Neural cell (in vitro differentiated cells): ENCODE measurements around the gene CLDN34. TPM values are rescaled to one million over a fixed set of nuclear protein-coding genes. Genes with fewer than 3 reads are reported as not detected.

Experiments
- H2AFZ ChIP-seq: fragments of 200-600, 300-800 bp; sonication (generic), shearing (Covaris generic); 2 replicates; pipeline ENCODE4 v1.6.0; 2014; ENCODE audit warnings: low read depth, mild to moderate bottlenecking, antibody characterized with exemption, low read length, moderate library complexity
- H3F3A ChIP-seq: fragments of 200-600 bp; shearing (Covaris generic); 2 replicates; pipeline ENCODE4 v1.6.1; 2016; ENCODE audit warnings: mild to moderate bottlenecking, moderate library complexity, mixed read lengths, antibody characterized with exemption, low read length; ENCODE audit not compliant: insufficient read depth, poor library complexity, severe bottlenecking
- H3K27ac ChIP-seq: fragments of 200-600, 300-800 bp; sonication (generic), shearing (Covaris generic); 2 replicates; pipeline ENCODE4 v1.5.1; 2014; ENCODE audit warnings: mild to moderate bottlenecking, low read length, moderate library complexity
- H3K27me3 ChIP-seq: fragments of 300-800, 200-600 bp; sonication (generic), shearing (Covaris generic); 2 replicates; pipeline ENCODE4 v1.6.0; 2014; ENCODE audit warnings: mild to moderate bottlenecking, low read depth, low read length, moderate library complexity; ENCODE audit not compliant: insufficient read depth
- H3K36me3 ChIP-seq: fragments of 300-800, 200-600 bp; sonication (generic), shearing (Covaris generic); 2 replicates; pipeline ENCODE4 v1.5.1; 2014; ENCODE audit warnings: mild to moderate bottlenecking, antibody characterized with exemption, low read length, moderate library complexity; ENCODE audit not compliant: insufficient read depth
- H3K4me2 ChIP-seq: fragments of 300-800, 200-600 bp; sonication (generic), shearing (Covaris generic); 2 replicates; pipeline ENCODE4 v1.6.0; 2014; ENCODE audit warnings: mild to moderate bottlenecking, low read length
- H3K4me3 ChIP-seq: fragments of 300-800, 200-600 bp; sonication (generic), shearing (Covaris generic); 2 replicates; pipeline ENCODE4 v1.5.1; 2014; ENCODE audit warnings: mild to moderate bottlenecking, low read length, moderate library complexity
- H3K79me2 ChIP-seq: fragments of 200-600 bp; shearing (Covaris generic); replicated peaks from 2 replicates; pipeline ENCODE4 v1.6.0; 2014; ENCODE audit warnings: mild to moderate bottlenecking, low read length, moderate library complexity; ENCODE audit not compliant: insufficient read depth
- H3K9ac ChIP-seq: fragments of 300-800, 200-600 bp; sonication (generic), shearing (Covaris generic); 2 replicates; pipeline ENCODE4 v1.6.1; 2016; ENCODE audit warnings: mild to moderate bottlenecking, low read length, mixed read lengths
- H3K9me2 ChIP-seq: fragments of 200-600 bp; shearing (Covaris generic); 2 replicates; pipeline ENCODE4 v1.6.1; 2016; ENCODE audit warnings: mild to moderate bottlenecking, low read length, mixed read lengths; ENCODE audit not compliant: insufficient read depth
- H3K9me3 ChIP-seq: fragments of 200-600, 300-800 bp; sonication (generic), shearing (Covaris generic); 2 replicates; pipeline ENCODE4 v1.6.1; 2016; ENCODE audit warnings: mild to moderate bottlenecking, mixed run types, low read length, moderate library complexity, mixed read lengths
- H4K20me1 ChIP-seq: fragments of 200-600 bp; shearing (Covaris generic); 2 replicates; pipeline ENCODE4 v1.6.1; 2016; ENCODE audit warnings: mild to moderate bottlenecking, mixed run types; ENCODE audit not compliant: insufficient read depth
- EP300 ChIP-seq: fragments of 450-650 bp; conservative IDR thresholded peaks from 2 replicates; pipeline ENCODE4 v1.6.1; 2014; ENCODE audit warnings: antibody characterized with exemption, mild to moderate bottlenecking, moderate library complexity; ENCODE audit not compliant: poor library complexity, severe bottlenecking
- EZH2 ChIP-seq: fragments of 200-600, 300-800 bp; shearing (Covaris generic), sonication (generic); IDR thresholded peaks from 2 replicates; pipeline ENCODE4 v1.6.1; 2014; ENCODE audit warnings: antibody characterized with exemption, low read length, borderline replicate concordance, mild to moderate bottlenecking; ENCODE audit not compliant: insufficient read depth, poor library complexity, severe bottlenecking
- MXI1 ChIP-seq: fragments of 450-650 bp; conservative IDR thresholded peaks from 2 replicates; pipeline ENCODE4 v1.6.1; 2014; ENCODE audit warnings: antibody characterized with exemption, mild to moderate bottlenecking; ENCODE audit not compliant: poor library complexity, severe bottlenecking
- POLR2AphosphoS5 ChIP-seq: IDR thresholded peaks from 2 replicates; pipeline ENCODE4 v1.6.1; 2012
- SMC3 ChIP-seq: fragments of 450-650 bp; conservative IDR thresholded peaks from 2 replicates; pipeline ENCODE4 v1.6.1; 2014; ENCODE audit warnings: antibody characterized with exemption, mild to moderate bottlenecking, moderate library complexity; ENCODE audit not compliant: poor library complexity
- TAF1 ChIP-seq: IDR thresholded peaks from 2 replicates; pipeline ENCODE4 v1.6.1; 2012; ENCODE audit warnings: low read depth
- polyA plus RNA-seq: library from polyadenylated mRNA; depleted of rRNA; stranded (reverse); fragments of >200 nt; gene quantifications from 2 replicates; pipeline ENCODE4 v1.2.3, GENCODE V29; 2014
- TF ChIP-seq, protein P1 (sequence below): IDR thresholded peaks from 2 replicates; pipeline ENCODE4 v1.6.1; 2012; ENCODE audit warnings: borderline replicate concordance
- TF ChIP-seq, protein P2 (sequence below): fragments of 450-650 bp; IDR thresholded peaks from 2 replicates; pipeline ENCODE4 v1.5.1; 2014; ENCODE audit warnings: antibody characterized with exemption, mild to moderate bottlenecking, moderate library complexity; ENCODE audit not compliant: poor library complexity, severe bottlenecking

Gene CLDN34
- polyA plus RNA-seq, 1 donor from 2014 or later: not detected

- TF ChIP-seq, protein P1, sequence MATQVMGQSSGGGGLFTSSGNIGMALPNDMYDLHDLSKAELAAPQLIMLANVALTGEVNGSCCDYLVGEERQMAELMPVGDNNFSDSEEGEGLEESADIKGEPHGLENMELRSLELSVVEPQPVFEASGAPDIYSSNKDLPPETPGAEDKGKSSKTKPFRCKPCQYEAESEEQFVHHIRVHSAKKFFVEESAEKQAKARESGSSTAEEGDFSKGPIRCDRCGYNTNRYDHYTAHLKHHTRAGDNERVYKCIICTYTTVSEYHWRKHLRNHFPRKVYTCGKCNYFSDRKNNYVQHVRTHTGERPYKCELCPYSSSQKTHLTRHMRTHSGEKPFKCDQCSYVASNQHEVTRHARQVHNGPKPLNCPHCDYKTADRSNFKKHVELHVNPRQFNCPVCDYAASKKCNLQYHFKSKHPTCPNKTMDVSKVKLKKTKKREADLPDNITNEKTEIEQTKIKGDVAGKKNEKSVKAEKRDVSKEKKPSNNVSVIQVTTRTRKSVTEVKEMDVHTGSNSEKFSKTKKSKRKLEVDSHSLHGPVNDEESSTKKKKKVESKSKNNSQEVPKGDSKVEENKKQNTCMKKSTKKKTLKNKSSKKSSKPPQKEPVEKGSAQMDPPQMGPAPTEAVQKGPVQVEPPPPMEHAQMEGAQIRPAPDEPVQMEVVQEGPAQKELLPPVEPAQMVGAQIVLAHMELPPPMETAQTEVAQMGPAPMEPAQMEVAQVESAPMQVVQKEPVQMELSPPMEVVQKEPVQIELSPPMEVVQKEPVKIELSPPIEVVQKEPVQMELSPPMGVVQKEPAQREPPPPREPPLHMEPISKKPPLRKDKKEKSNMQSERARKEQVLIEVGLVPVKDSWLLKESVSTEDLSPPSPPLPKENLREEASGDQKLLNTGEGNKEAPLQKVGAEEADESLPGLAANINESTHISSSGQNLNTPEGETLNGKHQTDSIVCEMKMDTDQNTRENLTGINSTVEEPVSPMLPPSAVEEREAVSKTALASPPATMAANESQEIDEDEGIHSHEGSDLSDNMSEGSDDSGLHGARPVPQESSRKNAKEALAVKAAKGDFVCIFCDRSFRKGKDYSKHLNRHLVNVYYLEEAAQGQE: no peak
Observed at GRCh38 chrX:9942086-9942485, 25.1 kb upstream of the CLDN34 start (continued).

GRCh38 chrX:9943420-9943819 is 23.7 kb upstream of the CLDN34 start:
- Histone ChIP-seq H3F3A (no peaks in the 10 kb centered on the region), H3K36me3 (no peaks in the 10 kb centered on the region), H4K20me1 (no peaks in the 10 kb centered on the region), H3K79me2 (no peaks in the 10 kb centered on the region), H3K4me2 (no peak overlapping the region), H3K4me3 (no peak overlapping the region), H3K9me2 (no peaks in the 10 kb centered on the region), H3K9me3 (no peaks in the 10 kb centered on the region), H3K27me3 (no peaks in the 10 kb centered on the region), H3K9ac (no peak overlapping the region), H2AFZ (no peak overlapping the region), H3K27ac (no peak overlapping the region)
- TF ChIP-seq, protein P2, sequence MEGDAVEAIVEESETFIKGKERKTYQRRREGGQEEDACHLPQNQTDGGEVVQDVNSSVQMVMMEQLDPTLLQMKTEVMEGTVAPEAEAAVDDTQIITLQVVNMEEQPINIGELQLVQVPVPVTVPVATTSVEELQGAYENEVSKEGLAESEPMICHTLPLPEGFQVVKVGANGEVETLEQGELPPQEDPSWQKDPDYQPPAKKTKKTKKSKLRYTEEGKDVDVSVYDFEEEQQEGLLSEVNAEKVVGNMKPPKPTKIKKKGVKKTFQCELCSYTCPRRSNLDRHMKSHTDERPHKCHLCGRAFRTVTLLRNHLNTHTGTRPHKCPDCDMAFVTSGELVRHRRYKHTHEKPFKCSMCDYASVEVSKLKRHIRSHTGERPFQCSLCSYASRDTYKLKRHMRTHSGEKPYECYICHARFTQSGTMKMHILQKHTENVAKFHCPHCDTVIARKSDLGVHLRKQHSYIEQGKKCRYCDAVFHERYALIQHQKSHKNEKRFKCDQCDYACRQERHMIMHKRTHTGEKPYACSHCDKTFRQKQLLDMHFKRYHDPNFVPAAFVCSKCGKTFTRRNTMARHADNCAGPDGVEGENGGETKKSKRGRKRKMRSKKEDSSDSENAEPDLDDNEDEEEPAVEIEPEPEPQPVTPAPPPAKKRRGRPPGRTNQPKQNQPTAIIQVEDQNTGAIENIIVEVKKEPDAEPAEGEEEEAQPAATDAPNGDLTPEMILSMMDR: no peak
- no peak for TF ChIP-seq TAF1
- TF ChIP-seq, protein P1: no peak
- no peak for TF ChIP-seq EZH2
- no peak for TF ChIP-seq EP300
- TF ChIP-seq POLR2AphosphoS5: no peak
- no peak for TF ChIP-seq MXI1
- TF ChIP-seq SMC3: no peak
